Stimulated activated CD8-positive, alpha-beta memory T cell treated with anti-CD3 and anti-CD28 coated beads, Interleukin-7, amount 100 ng/mL, for 1 hour (primary cell): ENCODE measurements around the gene USP36.
"Not testable (repeated sequence)": the region's sequence is repeated elsewhere in the genome, so short reads cannot be mapped to it uniquely, and the experiment has no call there.

Experiments used
- DNase-seq, 2 donors: peaks; one replicate each; pipeline ENCODE4 v3.0.0-alpha.2; 2020; ENCODE audit warnings: low read depth in 2 of 2

USP36 gene

DNA sequence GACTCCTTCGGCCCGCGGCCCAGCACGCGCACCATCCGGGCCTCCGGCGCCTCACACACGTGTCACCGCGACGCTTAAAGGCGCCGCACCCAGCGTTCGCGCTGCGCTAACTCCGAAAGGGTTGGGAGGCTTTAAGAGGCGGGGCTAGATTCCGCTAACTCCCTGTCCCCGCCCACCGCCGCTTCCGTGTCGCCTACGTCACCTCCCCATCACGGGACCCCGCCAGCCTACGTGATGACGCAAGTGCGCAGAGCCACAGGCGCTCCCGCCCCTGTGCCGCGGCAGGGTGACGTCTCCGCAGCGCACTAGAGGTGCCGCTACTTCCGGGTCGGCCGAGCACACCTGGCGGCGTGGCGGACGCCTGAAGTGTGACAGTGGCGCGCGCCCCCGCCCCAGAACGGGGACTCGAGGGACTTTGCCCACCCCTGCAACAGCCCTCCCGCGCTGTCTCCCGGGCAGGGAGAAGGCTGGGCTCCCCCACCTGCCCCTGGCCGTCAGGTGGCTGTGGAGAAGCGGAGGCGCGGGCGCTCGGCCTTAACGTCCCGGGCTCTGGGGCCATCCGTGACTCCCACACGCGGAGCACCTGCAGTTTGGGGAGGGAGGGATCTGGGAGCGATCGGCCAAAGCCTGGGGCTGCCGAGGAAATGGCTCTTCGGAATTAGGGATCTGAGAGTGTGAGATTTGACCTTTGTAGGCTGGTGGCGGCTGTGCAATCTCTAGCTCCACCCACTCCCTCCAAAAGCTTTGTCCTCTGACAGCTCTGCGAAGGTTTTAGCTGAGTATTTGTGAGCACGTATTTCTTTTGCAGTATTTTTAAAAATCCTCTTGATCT lies at the start of gene USP36:
Gene USP36, minus strand, starts transcription at position 35 of the 832 bp plus-strand sequence. CDS start 4,451 bp downstream, outside the sequence.
- peak; percentile 100 for DNase-seq

DNA sequence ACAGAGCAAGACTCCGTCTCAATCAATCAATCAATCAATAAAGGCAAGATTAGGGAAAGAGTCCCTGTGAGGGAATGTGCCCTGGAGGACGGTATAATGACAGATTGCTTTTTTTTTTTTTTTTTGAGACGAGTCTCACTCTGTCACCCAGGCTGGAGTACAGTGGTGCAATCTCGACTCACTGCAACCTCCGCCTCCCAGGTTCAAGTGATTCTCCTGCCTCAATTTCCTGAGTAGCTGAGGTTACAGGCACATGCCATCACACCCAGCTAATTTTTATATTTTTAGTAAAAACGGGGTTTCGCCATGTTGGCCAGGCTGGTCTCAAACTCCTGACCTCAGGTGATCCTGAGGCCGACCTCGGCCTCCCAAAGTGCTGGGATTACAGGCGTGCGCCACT lies 49.5 kb upstream of the USP36 start:
- not testable (repeated sequence) for DNase-seq

DNA sequence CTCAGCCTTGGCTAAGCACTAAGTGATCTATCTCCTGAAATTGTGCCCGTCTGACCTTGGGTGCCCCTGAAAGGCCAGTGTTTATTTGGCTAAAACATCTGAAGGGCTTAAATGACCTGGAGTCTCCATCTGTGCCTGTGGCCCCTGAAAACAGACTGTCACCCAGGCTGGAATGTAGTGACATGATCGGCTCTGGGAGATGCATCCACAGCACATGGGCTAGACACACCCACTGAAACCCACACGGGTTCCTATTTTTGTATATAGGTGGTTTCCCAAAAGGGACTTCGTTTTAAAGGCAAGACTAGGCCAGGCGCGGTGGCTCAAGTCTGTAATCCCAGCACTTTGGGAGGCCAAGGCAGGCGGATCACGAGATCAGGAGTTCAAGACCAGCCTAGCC lies 48.9 kb upstream of the USP36 start:
- DNase-seq, result no peak

DNA sequence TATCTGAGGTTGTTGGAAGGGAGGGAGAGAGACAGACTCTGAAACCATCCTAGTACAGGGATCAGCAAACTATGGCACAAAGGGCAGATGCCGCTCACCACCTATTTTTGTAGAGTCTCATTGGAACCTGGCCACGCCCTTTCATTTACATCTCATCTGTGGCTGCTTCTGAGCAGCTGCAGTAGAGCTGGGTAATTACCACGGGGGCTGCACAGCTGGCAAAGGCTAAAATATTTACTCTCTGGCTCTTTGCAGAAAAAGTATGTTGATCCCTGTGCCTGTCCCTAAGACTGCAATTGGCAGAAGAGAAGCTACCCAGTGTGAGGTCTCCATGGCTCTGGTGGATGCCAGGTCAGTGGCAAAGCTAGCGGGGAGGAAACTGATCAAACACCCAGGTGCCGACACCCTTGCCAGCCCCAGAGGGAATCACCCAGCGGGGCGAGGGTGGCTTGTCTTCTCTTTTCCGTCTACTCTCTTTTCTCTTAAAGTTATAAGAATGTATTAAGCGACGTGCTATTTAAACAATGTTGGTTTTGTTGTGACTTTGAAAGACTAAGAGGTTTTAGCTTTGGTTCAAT lies 48.4 kb upstream of the USP36 start:
- DNase-seq, result no peak

DNA sequence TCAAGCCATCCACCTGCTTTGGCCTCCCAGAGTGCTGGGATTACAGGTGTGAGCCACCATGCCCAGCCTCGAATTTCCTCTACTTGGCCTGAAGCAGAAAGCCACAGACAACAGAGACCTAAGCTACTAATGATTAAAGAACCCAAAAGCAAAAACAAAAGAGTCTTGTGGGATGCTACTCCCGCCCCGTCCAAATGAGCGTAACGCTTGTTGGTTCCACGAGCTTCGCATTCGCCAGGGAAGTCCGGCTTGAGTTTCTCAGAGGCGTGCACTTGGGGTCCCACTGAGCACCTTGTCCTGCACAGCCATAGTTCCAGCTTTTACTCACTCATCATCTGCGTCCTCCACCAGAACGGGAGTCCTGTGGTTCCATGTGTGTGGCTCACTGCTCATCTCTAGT lies 46.3 kb upstream of the USP36 start:
- DNase-seq, result no peak

DNA sequence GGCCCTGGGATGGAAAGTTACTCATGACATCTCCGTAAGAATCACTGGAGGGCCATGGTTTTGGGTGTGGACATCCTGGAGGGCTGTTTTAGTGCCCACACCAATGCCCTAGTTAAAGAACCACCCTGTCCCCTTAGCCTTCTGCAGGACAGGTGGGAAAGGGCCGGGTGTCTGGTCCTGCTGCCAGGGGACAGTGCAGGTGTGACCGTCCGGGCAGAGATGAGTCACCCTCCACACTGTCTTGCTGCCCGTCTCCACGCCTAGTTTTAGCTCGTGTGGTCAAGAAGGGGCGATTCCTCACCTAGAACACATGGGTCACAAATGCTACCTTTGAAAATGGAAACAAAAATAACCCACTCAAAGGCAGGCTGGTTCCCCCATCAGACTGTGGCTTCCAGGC lies 45.3 kb upstream of the USP36 start:
- DNase-seq, result no peak

DNA sequence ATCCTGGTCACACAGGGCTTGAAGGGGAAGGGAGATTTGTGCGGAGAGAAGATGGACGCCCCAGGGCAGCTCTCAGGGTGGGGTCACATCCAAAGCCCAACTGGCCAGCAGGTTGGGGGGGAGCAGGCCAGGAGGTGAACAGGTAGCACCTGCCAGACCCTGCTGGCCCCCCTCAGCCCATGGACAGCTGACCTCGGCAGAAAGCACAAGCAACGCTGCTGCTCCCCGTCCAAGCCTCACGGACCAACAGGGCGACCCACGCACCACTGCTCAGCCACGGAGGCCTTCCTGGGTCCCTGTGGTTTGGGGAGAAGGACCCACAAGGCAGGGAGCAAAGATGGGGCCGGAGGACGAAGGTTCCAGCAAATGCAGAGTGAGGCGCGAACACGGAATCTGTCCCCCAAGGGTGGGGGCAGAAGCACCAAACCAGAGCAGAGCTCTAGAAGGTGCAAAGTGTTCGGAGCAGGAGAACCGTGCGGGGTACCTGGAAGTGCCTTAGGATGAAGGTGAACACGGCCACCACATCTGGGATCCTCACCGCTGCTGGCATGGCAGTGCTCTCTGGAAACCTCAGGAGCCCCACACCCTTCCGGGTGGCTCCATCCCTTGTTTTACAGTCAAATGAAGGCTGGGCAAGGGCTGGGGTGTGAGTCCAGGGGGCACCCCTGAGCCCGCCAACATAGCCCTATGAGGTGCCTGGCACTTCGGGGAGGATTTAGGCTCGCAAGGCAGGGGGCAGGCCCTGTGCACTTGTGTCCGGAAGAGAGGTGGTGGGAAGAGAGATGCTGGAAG lies 44.5 kb upstream of the USP36 start:
- no peak for DNase-seq

DNA sequence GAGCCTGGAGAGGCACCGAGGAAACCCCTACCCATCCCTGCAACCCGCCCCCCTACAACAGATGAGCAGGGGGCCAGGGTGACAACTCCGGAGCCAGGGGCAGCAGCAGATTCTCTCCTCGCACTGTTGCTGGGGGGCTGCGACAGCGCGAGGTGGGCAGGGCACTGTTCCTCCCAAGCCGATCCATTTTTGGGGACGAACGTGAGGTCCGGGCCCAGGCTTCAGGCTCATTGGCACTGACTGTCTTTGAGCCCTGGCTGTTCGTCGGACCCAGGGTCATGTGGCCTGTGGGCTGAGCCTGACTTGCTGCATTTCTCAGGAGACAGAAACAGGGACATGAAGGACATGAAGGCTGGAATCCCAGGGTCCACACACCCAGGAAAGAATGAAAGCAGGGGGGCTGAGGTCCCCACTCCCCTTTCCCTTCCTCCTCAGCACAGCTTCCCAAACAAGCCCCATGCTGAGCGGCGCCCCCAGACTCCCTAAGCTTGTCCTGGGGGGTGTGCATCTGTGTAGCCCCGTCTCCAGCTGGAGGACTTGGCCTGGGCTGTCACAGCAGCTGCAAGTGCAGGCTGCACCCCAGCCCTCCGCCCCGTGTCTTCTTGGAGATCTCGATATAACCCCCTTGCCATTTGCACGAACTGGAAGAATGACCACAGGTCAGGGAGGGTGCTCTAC lies 43.7 kb upstream of the USP36 start:
- no peak for DNase-seq

DNA sequence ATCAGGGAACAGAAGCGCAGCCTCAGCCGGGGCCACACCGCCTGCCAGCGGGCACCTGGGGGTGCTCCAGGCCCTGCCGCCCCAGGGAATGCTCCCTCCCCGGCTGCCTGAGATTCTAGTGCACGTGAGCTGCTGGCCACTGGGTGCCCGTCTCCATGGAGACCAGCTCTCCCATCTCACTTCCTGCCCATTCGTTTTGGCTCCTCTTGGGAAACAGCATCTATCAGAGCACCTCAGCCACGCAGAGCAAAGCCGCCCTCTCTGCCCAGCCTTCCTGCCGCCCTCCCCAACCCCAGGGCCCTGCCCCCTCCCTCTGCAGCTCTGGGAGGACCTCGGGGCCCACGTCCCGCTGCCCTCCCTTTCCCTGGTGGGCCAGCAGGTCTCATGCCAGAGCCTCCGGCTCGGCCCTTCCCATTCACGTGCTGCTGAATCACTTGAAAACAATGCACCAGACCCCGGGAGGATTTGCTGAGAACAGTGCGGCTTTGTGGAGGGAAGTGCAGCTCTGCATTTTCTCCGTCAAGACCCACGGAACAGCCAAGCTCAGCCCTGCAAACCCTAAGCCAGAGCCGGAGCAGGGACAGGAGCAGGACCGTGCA lies 43.0 kb upstream of the USP36 start:
- DNase-seq, result no peak

DNA sequence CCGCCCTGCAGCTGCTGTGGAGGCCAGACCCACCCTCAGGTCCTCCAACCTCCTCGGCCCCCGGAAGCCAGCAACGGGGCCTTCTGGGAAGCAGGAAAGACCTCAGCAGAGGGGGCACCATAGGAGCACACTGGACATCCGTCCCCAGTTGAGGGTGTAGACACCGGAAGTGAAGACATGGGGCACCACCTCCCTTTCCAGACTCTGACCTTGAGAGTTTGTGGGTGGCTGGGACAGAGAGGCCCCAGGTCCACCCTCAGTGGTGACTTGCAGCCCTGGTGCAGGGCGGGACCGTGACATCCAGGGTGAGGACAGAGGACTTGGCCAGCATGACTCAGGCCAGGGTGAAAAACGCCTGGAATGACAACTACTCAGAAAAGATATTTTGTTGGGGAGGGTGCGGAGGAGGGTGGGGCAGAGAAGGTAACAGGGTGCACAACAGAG lies 42.5 kb upstream of the USP36 start:
- DNase-seq, result no peak

DNA sequence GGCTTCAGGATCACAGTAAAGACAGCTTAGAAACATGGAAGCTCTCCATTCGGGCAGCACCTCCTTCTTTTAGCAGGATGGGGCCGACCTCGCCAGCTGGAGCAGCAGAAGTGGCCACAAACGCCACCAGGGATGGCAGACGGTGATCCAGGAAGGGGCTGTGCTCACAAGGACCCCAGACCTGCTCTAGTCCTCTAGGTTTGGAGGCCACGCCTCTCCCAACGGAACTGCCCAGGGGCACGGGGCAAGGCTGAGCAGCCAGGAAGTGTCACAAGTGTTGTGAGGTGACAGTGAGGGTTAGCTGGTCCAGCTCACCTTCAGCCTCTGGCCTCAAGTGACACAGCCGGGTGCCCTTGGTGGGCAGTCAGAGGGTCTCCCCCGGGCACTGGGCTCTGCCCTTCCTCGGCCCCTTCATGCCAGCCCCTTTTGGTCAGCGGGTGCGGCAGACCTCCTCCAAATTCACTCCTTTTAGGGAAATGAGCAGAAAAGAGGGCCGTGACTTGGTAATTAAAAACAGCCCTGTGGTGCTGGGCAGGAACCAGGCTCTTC lies 42.0 kb upstream of the USP36 start:
- no peak for DNase-seq

DNA sequence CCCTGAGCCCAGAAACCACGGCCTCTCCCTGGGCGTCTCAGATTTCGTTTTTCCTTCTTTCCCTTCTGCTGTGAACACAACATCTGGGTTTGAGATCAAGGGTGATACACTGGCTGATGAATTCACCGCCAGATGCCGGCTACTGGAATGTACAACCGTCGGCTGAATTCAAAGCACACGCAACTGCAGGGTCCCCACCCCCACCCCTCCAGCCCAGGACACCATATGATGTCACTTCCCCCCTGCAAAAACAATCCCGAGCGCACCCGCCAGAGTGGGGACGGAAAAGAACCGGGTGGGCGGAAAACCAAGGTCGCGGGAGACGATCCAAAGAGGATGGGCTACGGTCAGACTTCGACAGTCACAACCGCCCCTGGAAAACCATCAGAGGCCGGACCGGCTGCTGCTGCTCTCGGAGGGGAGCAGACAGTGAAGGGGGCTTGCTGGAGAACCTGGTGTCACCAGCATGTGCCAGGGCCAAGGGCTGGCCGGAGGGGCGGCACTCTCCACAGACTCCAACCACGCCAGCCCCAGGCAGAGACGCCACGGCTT lies 39.1 kb upstream of the USP36 start:
- no peak for DNase-seq

DNA sequence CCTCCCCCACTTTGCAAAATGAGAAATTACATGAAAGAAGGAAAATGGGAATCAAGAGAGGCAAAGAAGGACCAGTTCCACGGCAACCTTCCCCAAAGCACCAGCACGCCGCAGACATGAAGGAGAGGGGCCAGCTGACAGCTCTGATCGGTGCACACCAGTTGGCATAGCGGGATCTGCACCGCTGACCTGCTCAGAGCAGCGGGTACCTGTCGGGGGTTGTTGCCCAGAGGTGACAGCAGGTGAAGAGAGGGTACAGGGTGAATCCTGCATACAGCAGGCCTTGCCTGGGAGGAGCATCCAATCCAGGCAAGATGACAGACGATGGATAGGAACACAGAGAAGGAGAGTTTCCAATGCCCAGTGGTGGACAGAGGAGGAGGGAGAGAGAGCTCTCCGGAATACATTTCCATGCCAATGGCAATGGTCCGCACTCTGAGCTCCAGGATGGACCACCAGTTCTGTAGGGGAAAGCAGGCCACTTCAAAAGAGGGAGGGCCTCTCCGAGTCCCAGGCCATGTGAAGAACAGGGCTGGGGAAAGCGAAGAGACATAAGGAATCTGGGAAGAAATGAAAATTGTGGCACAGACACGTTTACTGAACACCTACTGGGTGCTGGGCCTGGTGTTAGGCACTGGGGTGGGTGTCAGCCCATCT lies 38.4 kb upstream of the USP36 start:
- no peak for DNase-seq

DNA sequence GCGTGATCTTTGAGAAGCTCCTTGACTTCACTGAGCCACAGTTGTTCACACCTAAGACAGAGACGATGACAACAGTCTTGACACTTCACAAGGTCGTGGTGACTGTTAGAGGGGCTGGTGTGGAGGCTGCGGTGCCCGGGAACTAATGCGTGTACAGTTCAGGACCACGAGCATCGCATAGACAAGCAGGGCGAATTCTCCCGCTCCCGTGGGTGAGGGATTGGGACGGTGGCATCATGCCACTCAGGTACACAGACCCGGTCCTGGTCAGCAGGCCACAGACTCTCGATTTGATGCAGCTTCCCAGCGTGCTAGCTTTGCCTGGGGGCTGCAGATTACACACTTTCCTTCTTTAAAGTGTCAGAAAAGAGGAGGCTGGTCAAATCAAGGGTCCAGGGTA lies 37.6 kb upstream of the USP36 start:
- no peak for DNase-seq

DNA sequence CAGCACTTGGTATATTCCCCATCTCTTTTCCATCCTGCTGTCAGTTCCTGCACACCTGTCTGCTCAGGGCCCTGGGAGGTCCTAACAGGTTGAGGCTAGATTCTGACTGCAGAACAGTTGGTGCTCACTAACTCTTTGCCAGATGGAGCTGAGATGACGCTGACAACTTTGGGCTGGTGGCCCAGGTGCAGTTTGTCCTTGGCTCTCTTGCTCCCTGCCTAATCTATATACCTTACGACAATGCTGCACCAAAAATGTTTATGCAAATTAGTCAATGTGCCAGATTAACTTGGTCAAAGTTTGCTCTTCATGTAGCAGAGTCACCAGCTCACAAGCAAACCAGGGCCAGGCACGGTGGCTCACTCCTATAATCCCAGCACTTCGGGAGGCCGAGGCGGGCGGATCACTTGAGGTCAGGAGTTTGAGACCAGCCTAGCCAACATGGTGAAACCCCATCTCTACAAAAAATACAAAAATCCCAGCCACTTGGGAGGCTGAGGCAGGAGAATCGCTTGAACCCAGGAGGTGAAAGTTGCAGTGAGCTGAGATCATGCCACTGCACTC lies 36.4 kb upstream of the USP36 start:
- not testable (repeated sequence) for DNase-seq

DNA sequence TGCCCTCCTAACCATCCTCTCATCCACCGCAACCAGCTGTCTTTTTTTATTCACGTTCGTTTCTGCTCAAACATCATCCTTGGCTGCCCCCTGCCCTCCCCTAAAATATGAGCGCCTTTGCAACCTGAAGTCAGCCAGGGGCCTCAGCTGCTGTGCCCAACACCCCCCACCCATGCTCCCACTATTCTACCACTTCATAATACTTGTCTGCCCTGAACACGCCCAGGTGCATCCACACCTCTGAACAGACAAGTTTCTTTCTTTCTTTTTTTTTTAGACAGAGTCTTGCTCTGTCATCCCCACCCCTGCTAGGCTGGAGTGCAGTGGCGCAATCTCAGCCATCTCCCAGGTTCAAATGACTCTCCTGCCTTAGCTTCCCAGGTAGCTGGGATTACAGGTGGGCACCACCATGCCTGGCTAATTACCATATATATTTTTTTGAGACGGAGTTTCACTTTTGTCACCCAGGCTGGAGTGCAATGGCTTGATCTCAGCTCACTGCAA lies 35.5 kb upstream of the USP36 start:
- no peak for DNase-seq

DNA sequence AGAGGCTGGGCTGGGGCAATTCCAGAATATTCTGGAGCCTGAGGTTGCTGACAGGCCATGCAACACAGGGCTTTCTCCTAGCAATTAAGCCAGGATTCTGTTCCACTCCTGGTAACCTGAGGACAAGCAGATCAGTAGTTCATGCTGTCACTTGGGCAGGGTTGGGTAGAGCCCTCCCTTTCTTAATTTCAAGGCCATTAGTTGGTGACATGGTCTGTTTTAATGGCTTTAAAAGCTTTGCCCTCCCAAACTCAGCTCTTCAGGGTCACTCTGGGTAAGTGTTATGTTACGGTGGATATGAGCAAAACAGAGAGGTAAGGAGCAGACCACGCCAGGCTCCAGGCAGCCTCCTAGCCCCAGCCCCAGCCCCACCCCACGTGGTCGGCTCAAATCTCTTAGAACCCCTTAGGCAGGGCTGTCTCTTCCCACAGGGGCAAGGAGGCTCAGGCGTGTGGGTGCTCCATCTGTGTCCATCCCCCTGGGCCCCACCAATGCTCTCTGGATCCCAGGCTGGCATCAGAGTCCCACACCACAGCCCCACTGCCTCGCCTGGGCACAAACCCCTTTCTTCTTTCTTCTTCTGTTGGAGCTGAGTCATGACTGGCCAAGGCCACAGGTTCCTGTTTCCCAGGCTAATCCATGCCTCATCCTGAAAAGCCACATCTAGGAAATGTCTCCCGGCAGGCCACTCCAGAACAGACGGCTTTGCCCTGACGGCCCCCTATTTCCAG lies 34.9 kb upstream of the USP36 start:
- no peak for DNase-seq

DNA sequence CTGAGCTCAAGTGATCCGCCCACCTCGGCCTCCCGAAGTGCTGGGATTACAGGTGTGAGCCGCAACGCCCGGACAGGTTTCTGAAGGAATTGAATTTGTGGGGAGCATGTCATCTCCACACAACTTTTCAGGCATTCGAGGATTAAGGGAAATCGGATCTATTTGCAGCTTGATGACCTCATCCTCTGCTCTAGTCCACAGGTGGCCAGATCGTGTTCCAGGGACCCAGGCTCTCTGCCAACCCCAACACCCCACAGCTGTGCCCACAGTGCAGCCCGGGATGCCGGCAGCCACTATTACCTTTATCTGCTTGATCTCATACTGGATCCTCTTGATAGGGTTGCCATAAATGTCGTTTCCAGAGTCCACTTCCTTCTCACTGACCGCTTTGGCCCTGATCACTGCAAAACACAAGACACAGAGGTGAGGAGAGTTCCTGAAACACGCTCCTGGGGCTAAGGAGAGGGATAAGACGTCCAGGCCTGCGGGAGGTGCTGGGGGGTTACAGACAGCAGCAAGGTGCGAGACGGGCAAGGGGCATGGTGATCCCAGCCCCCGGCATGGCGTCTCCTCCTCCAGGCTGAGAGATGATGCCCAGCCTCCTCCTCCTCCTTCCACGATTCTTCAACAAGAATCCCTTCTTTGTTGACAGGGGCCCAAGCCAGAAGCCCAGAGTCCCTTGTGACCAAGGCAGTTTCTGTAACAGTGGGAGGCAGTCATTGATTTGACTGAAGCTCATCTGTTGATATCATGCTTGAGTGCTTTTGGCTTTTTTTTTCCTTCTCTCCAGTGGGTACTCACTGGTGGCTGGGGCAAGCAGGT lies 33.1 kb upstream of the USP36 start:
- no peak for DNase-seq
